Upper lobe of right lung (tissue), 1 donor: Measurements from ENCODE around the gene POU6F1. TPM values are rescaled to one million over a fixed set of nuclear protein-coding genes. Genes with fewer than 3 reads are reported as not detected.

ENCODE experiments used
- ATAC-seq: fragments of 200-7000 bp; cut with Tn5 transposase; one replicate; pipeline ENCODE4 v1.9.1; 2020; ENCODE audit warnings: mild to moderate bottlenecking, moderate library complexity
- DNase-seq: peaks from one replicate; pipeline ENCODE4 v3.0.0-alpha.2; 2020
- H3K27ac ChIP-seq: fragments of 200-600 bp; one replicate; pipeline ENCODE4 v1.8.0; 2022
- H3K27me3 ChIP-seq: fragments of 200-600 bp; one replicate; pipeline ENCODE4 v1.8.0; 2022; ENCODE audit warnings: mild to moderate bottlenecking
- H3K36me3 ChIP-seq: fragments of 200-600 bp; one replicate; pipeline ENCODE4 v1.8.0; 2022
- H3K4me1 ChIP-seq: fragments of 200-600 bp; one replicate; pipeline ENCODE4 v1.8.0; 2022
- H3K4me3 ChIP-seq: fragments of 200-600 bp; one replicate; pipeline ENCODE4 v1.8.0; 2022; ENCODE audit warnings: mild to moderate bottlenecking
- H3K9me3 ChIP-seq: fragments of 200-600 bp; one replicate; pipeline ENCODE4 v1.8.0; 2022
- intact Hi-C: fragments of 100-400 bp; cut with DNase I; formaldehyde crosslinking; loops from one replicate; pipeline ENCODE4 v1.11.0; 2022
- total RNA-seq: library from RNA; stranded (reverse); fragmentation: NEBNext Ultra II Directional; extraction: Animal tissue kit (Norgen Biotek cat#: 25700); gene quantifications from one replicate; pipeline ENCODE4 v1.2.1, GENCODE V29; 2021
- TF ChIP-seq, protein P1 (sequence below): fragments of 200-600 bp; IDR thresholded peaks from one replicate; pipeline ENCODE4 v1.8.0; 2022; ENCODE audit warnings: antibody characterized with exemption
- donor health status: DM: no; HTN: yes; CAD: no; lungs with severe emphysema.

Gene POU6F1
- total RNA-seq, 1 donor from 2014 or later, result 19.0 TPM

GRCh38 chr12:51187370-51187987, 30.4 kb downstream of the POU6F1 start:
- H3K4me1 ChIP-seq, result no peaks in the 10 kb centered on the region
- no peak overlapping the region for H3K4me3 ChIP-seq
- intact Hi-C loops, result no loop called here
- peaks cover 16% of the 10 kb centered on the region for H3K36me3 ChIP-seq
- H3K27ac ChIP-seq, result no peak overlapping the region
- ATAC-seq (no peak), DNase-seq (no peak)
- TF ChIP-seq, protein P1, sequence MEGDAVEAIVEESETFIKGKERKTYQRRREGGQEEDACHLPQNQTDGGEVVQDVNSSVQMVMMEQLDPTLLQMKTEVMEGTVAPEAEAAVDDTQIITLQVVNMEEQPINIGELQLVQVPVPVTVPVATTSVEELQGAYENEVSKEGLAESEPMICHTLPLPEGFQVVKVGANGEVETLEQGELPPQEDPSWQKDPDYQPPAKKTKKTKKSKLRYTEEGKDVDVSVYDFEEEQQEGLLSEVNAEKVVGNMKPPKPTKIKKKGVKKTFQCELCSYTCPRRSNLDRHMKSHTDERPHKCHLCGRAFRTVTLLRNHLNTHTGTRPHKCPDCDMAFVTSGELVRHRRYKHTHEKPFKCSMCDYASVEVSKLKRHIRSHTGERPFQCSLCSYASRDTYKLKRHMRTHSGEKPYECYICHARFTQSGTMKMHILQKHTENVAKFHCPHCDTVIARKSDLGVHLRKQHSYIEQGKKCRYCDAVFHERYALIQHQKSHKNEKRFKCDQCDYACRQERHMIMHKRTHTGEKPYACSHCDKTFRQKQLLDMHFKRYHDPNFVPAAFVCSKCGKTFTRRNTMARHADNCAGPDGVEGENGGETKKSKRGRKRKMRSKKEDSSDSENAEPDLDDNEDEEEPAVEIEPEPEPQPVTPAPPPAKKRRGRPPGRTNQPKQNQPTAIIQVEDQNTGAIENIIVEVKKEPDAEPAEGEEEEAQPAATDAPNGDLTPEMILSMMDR, result no peak
- H3K27me3 ChIP-seq, result no peaks in the 10 kb centered on the region
- H3K9me3 ChIP-seq, result no peaks in the 10 kb centered on the region

GRCh38 chr12:51186465-51187085, 31.3 kb downstream of the POU6F1 start:
- no peak for ATAC-seq

DNA sequence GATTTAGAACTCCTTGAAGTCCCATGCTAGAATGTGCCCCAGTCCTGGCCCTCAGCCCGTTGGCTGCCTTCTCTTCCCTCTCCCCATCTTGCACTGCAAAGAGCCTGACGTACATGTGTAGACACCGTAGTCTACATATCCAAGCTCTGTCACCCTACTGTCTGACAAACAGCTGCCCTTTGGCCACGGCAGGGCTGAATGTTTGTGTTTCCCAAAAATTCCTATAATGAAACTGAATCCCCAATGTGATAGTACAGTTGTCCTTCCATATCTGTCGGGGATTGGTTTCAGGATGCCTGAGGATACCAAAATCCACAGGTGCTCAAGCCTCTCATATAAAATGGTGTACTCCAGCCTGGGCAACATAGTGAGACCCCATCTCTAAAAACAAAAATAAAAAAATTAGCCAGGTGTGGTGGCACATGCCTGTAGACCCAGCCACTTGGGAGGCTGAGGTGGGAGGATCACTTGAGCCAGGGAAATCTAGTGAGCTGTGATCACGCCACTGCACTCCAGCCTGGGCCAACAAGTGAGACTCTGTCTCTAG, 32.6 kb downstream of the POU6F1 start:
- ATAC-seq (no peak), DNase-seq (no peak)
- intact Hi-C loops, result no loop called here

More at GRCh38 chr12:51186465-51187085, 31.3 kb downstream of the POU6F1 start:
- no peaks in the 10 kb centered on the region for H3K27me3 ChIP-seq
- no peak overlapping the region for H3K4me3 ChIP-seq
- TF ChIP-seq, protein P1, result no peak
- H3K36me3 ChIP-seq, result peaks cover 16% of the 10 kb centered on the region
- no peaks in the 10 kb centered on the region for H3K9me3 ChIP-seq
- intact Hi-C loops, result no loop called here
- H3K27ac ChIP-seq, result no peak overlapping the region
- H3K4me1 ChIP-seq, result no peaks in the 10 kb centered on the region
- DNase-seq, result no peak

GRCh38 chr12:51183816-51184215, 34.0 kb downstream of the POU6F1 start:
- DNase-seq, result no peak
- intact Hi-C loops, result no loop called here
- no peak for ATAC-seq
- Histone ChIP-seq H3K27ac (no peak overlapping the region), H3K9me3 (no peaks in the 10 kb centered on the region), H3K27me3 (no peaks in the 10 kb centered on the region), H3K36me3 (no peaks in the 10 kb centered on the region), H3K4me3 (no peak overlapping the region), H3K4me1 (no peaks in the 10 kb centered on the region)
- TF ChIP-seq, protein P1, result no peak

More for the DNA sequence above, 32.6 kb downstream of the POU6F1 start:
- H3K36me3 ChIP-seq, result peaks cover 10% of the 10 kb centered on the region
- TF ChIP-seq, protein P1, result no peak
- no peak overlapping the region for H3K27ac ChIP-seq
- H3K4me1 ChIP-seq, result no peaks in the 10 kb centered on the region
- H3K27me3 ChIP-seq, result no peaks in the 10 kb centered on the region
- no peak overlapping the region for H3K4me3 ChIP-seq
- H3K9me3 ChIP-seq, result no peaks in the 10 kb centered on the region

- Histone ChIP-seq H3K4me3 (no peak overlapping the region), H3K9me3 (no peaks in the 10 kb centered on the region), H3K4me1 (no peaks in the 10 kb centered on the region), H3K36me3 (no peaks in the 10 kb centered on the region), H3K27ac (no peak overlapping the region), H3K27me3 (no peaks in the 10 kb centered on the region)
- TF ChIP-seq, protein P1, result no peak
- DNase-seq, result no peak
- intact Hi-C loops, result no loop called here
- no peak for ATAC-seq
Measured at GRCh38 chr12:51183349-51183748, 34.5 kb downstream of the POU6F1 start.
